Colon (tissue), 2 donors: Measurements from ENCODE around the gene PLCB4.

ENCODE experiments used
- FAIRE-seq: peaks from 2 replicates; lab custom pipeline; 2012; peaks lifted over from hg19 to GRCh38; lab: Jason Lieb, UNC
- donor health status: control.
- donor health status: control.

Gene PLCB4

GRCh38 chr20:9223296-9223695 lies 154.4 kb downstream of the PLCB4 start:
- FAIRE-seq: no peak

DNA sequence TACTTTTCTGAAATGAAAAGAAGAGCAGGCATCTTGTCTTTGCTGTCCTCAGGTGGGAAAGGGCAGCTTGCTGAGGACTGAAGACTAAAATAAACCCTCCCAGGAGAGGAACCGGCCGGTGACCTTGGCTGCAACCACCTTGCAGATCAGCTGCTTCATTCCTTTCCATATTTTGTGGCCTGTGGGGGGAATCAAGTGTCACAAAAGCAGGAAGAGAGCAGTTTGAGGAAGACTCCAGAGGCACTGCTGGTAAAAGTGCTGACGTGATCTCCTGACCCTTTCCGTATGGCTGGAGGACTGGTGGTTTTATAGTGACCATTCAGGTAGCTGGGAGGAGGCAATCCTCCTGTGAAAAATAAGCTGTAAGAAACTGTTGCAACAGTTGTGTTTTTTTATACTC lies 157.0 kb downstream of the PLCB4 start:
- FAIRE-seq: no peak

DNA sequence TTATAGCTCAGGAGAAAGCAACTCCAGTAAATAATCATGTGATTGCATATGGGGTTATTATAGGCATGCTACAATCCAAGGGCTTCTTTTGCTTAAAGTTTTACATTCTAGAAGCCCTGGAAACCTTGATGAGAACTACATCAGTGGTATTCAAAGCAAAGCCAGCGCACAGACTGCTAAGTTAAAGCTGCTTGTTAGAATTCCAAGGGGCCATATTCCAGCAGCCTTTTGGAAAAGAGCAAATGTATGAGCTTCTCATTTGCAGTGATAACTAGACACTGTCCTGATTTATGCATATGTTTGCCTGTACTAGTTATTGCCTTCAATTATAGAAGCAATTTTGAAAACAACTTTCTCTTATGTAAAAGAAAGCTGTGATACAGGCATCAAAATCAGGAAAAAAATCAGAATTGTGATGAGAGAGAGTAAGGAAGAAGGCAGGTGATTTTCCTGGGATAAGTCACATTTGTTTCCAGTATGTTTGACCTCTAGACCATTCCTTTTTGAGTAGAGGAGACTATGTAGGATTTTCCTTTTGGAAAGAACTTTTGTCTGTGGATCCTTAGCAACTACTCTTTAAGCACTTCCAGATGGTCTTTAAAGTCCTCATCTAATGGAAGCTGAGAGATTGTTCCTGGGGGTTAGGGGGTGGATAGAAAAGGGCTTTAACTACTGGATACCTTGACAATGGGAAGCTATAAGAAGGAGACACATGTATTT lies 159.2 kb downstream of the PLCB4 start:
- FAIRE-seq: no peak

GRCh38 chr20:9228774-9229450 lies 160.0 kb downstream of the PLCB4 start:
- FAIRE-seq: no peak

DNA sequence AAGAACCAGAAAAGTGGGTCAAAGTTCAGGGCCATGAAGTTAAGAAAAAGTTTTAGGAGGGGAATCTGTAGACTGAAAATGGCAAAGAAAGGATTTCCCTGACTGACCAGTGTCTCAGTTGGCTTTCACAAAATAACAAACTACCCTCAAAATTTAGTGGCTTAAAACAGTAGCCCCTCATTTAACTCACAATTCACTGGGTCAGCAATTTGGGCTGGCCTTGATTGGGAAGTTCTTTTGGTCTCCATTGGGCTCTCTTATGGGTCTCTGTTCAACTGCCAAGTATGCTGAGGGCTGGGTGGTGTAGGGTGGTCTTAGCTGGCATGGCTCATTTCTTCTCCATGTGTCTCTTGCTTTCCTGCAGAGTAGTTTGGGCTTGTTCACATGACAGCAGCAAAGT lies 161.5 kb downstream of the PLCB4 start:
- FAIRE-seq: no peak

- FAIRE-seq: no peak
Measured at GRCh38 chr20:9233804-9234203, 164.9 kb downstream of the PLCB4 start.

- FAIRE-seq: no peak
Measured at GRCh38 chr20:9235518-9235917, 166.6 kb downstream of the PLCB4 start.

- no peak for FAIRE-seq
Measured at GRCh38 chr20:9236458-9236857, 167.6 kb downstream of the PLCB4 start.

DNA sequence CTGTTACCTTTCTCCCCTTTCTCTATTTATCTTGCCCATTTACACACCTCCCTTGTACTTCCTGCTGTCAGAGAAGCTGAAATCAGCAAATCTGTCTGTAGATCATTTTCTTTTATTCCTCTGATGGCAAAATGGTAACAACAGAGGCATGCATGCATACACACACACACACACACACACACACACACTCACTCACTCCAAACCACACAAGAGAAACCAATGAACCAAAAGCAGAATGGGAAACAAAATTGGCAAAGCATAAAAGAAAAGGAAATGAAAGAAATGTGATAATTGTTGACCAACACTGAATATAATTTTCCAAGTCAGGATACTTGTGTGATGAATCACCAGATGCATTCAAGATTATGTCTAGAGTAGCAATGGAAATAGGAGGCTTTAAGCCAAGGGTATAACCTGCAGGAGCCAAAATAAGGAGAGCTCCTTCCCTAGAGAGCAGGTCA lies 172.4 kb downstream of the PLCB4 start:
- no peak for FAIRE-seq

GRCh38 chr20:9241721-9242427 lies 173.0 kb downstream of the PLCB4 start:
- FAIRE-seq: no peak

DNA sequence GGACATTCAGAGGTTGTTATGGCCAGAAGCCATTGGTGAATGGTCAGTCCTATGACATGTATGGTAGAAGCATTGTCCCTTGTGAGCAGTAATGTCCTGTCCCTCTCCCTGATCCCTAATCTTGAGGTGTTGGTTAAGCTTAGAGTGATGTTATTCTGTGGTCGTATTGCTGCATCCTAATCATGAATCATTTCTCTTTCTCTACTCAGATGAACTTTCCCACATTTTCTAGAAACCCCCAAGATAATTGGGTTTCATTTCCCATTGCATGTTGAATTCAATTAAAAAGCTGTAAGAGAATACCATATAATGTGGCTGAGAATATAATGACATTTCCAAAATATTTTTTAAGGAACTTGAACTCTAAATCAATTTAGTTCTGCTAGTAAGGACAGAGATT lies 175.1 kb downstream of the PLCB4 start:
- FAIRE-seq: no peak

DNA sequence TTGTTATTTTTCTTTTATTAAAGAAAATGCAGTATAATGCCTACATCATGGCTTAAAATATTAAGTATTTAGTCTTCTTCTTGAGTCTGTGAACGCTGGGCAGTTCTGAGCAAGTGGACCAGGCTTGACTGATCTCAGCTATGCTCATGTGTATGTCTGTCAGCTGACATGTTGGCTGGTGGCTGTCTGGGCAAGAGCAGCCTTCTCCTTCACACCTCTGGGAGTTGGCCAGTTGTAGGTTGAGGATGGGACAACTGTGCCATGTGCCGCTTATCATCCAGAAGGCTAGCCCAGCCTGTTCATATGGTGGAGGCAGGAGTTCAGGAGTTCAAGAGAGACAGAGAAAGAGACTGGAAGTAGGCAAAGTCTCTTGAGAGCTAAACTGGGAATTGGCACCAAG lies 175.9 kb downstream of the PLCB4 start:
- FAIRE-seq: no peak

- FAIRE-seq: no peak
Measured at GRCh38 chr20:9246731-9247130, 177.8 kb downstream of the PLCB4 start.

GRCh38 chr20:9250511-9250910 lies 181.6 kb downstream of the PLCB4 start:
- FAIRE-seq: no peak

DNA sequence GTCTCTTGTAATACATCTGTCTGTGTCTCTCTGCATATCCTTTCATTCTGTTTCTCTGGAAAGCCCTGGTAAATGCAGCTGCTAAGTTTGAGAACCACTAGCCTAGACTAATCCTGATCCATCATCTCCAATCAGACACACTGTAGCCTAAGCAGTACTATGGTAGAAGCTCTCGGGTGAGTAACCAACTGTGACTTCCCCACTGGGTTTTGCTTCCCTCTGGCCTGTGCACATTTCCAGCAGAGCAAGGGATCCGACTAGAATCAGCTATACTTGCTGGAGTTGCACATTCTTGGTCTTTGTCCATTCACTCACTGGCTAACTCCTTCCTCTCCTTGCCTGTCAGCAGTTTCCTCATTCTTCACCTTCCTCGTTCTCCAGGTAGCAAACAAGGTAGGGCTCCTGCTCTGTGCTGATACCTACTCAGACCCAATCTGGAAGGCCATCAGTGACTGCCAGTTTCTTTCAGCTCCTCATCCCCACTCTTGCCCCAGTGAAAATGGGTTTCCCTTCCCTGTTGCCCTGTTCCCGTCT lies 184.2 kb downstream of the PLCB4 start:
- FAIRE-seq: no peak

DNA sequence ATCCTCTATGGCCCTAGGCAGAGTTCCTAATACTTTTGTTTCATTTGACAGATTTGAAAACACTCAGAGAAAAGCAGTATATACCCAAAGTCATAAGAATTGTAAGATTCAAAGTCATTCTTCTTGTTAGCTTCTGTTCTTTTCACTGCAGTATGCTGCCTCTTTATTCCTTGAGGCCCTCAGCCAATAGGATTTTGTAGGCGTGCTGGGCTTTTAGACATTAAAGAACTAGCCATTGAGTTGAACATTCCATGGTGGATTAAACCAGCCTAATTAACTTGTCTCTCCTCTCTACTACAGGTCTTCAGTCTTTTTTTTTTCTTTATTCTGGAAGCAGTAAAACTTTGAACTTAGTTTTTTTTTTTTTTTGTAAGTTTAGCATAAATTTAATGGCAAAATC lies 186.3 kb downstream of the PLCB4 start:
- FAIRE-seq: no peak

- no peak for FAIRE-seq
Measured at GRCh38 chr20:9256393-9256792, 187.5 kb downstream of the PLCB4 start.

DNA sequence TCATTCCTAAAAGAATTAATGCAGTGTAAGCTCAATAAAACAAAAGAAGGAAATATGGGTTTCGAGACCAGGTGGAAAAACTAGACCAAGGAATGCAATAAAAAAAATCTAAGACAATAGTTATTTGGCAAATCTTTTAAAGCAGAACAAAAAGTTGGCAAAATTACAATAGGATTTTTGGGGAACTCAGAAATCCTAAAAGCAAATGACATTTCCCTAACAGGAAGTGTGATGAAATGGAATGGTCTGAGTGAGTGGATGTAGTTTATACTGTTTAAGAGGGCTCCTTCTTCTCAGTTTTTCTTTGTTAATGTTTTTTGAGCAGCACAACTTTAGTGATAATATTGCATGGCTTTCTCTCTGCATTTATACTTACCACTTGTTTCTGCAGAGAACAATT lies 190.0 kb downstream of the PLCB4 start:
- no peak for FAIRE-seq

DNA sequence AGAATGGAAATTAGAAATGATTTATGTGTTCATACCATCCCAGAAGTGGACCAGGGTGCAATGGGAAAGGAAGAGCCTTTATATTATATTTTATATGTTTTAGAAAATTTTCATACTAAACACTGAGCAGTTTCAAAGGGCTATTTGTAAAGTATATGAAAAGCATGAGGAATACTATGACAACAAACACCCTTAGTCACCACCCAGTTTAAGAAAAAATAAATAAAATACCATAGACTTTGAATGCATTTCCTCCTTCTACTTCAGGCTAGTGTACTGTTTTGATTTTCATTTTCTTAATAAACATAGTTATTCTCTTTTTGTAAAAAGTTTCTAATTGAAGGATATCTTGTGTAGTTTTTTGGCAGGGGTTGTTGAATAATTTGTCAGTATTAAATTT lies 191.1 kb downstream of the PLCB4 start:
- no peak for FAIRE-seq

- no peak for FAIRE-seq
Measured at GRCh38 chr20:9261781-9262180, 192.9 kb downstream of the PLCB4 start.

DNA sequence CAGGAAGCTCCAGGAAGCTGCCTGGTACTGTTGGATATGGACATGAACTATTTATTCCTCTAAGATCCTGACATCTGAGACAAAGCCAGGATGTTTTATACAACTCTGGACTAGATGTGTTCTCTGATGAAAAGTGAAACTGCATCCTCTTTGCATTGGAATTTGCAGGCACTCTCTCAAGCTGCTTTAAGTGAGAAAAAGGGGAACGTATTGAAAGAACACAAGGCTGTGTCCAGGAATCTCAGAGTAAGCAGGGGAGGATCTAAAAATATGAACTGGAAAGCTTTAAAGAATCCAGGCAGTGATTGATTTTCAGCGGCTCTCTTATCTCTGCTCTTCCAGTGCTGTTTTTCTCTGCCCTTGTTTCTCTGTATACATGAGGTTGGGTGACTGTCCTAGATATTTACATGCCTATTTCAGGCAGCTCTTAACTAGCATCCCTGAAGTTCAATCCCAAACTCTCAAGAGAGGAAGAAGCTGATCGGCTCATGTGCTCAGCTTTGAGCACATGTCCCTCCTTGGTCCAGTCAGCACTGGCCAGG lies 193.8 kb downstream of the PLCB4 start:
- no peak for FAIRE-seq

DNA sequence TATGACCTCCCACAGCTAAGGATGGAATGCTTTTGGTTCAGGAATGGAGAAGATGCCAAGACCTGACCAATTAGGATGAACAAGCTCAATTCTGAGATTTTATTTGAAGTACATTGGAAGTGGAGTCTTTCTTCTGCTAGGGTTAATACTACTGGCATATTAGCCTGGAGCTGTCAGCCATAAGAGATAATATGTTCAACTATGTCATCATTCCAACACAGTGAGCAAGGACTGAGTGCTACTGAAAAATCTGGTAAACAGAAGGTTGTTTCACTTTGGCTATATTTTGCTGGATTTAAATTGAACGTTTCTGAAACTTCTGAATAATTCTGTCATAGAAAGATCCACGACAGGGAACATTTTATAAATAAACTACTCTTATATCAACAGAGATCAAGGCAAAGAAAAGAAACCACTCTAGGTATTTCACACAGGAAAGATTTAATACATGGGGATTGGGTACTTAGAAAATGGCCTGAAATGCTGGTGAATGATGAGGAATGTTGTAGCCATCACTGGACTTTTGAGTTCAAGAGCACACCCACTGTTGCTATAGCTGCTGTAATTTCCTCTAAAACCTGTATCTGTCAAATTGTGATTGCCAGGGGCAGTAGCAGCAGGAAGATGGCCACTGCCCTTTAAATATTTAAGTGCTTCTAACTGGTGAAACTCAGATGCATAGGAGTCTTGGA lies 200.5 kb downstream of the PLCB4 start:
- no peak for FAIRE-seq
